Caco-2 (cell line): ENCODE measurements around the gene KCTD2. TPM values are rescaled to one million over a fixed set of nuclear protein-coding genes. Genes with fewer than 3 reads are reported as not detected.
A peak's percentile ranks its signal among the peaks of the same experiment; 100 is the strongest.

ENCODE experiments used
- BruUV-seq: library from RNA; stranded (reverse); fragments of 400-500 nt; replicated peaks from 2 replicates; lab custom pipeline; 2021; lab: Mats Ljungman, UMichigan
- CTCF ChIA-PET: fragments of 300-600 bp; sonication (Branson Sonifier 250); formaldehyde crosslinking; loops from one replicate; lab custom pipeline; 2022; ENCODE audit warnings: antibody characterized with exemption; lab: Charles Lee
- POLR2A ChIA-PET: fragments of 300-600 bp; sonication (Branson Sonifier 250); formaldehyde crosslinking; loops from one replicate; lab custom pipeline; 2022; ENCODE audit warnings: antibody characterized with exemption; lab: Charles Lee
- DNase-seq, 2 experiments: peaks; one replicate each; pipeline versions ENCODE4 v3.0.0 to v3.0.0-alpha.2; 2020 to 2022
- H3K27me3 ChIP-seq: replicated peaks from 2 replicates; pipeline ENCODE4 v1.6.0; 2011; ENCODE audit warnings: low read length; ENCODE audit not compliant: control insufficient read depth, insufficient read depth
- H3K36me3 ChIP-seq: 2 replicates; pipeline ENCODE4 v1.5.1; 2011; ENCODE audit warnings: low read length; ENCODE audit not compliant: control insufficient read depth, insufficient read depth
- H3K4me1 ChIP-seq: fragments of 250-450 bp; sonication (Bioruptor Pico); 2 replicates; pipeline ENCODE4 v1.5.1; 2020; ENCODE audit warnings: mild to moderate bottlenecking
- H3K4me3 ChIP-seq: 2 replicates; pipeline ENCODE4 v1.5.1; 2011; ENCODE audit warnings: low read depth, mild to moderate bottlenecking, control low read depth, low read length
- H3K9me3 ChIP-seq: fragments of 250-450 bp; sonication (Bioruptor Pico); 2 replicates; pipeline ENCODE4 v1.5.1; 2020; ENCODE audit warnings: mild to moderate bottlenecking, moderate library complexity
- H3K27ac Mint-ChIP-seq: one replicate; pipeline ENCODE4 v1.8.0; 2022; ENCODE audit warnings: mixed read lengths; ENCODE audit not compliant: unreplicated experiment
- H3K27me3 Mint-ChIP-seq: one replicate; pipeline ENCODE4 v1.8.0; 2022; ENCODE audit warnings: mixed read lengths; ENCODE audit not compliant: insufficient read depth, unreplicated experiment
- H3K36me3 Mint-ChIP-seq: one replicate; pipeline ENCODE4 v1.8.0; 2022; ENCODE audit warnings: mild to moderate bottlenecking, mixed read lengths; ENCODE audit not compliant: insufficient read depth, unreplicated experiment
- H3K4me1 Mint-ChIP-seq: one replicate; pipeline ENCODE4 v1.8.0; 2022; ENCODE audit warnings: low read depth, mixed read lengths; ENCODE audit not compliant: unreplicated experiment
- H3K4me3 Mint-ChIP-seq: one replicate; pipeline ENCODE4 v1.8.0; 2022; ENCODE audit warnings: mild to moderate bottlenecking, moderate library complexity, mixed read lengths; ENCODE audit not compliant: unreplicated experiment
- H3K9me3 Mint-ChIP-seq: one replicate; pipeline ENCODE4 v1.8.0; 2022; ENCODE audit warnings: mixed read lengths; ENCODE audit not compliant: unreplicated experiment
- CTCF ChIP-seq, 2 experiments: fragments of 200-600 bp in 1 of 2; IDR thresholded peaks; 1 replicate in 1 of 2; 2 replicates in 1 of 2; pipeline versions ENCODE4 v1.5.1 to v1.8.0; 2011 to 2022; ENCODE audit warnings: antibody characterized with exemption in 1 of 2, control low read depth in 1 of 2, inconsistent platforms in 1 of 2, low read depth in 1 of 2, low read length in 1 of 2, mild to moderate bottlenecking in 1 of 2, moderate library complexity in 1 of 2; ENCODE audit not compliant: insufficient read depth in 1 of 2, severe bottlenecking in 1 of 2, unreplicated experiment in 1 of 2
- intact Hi-C: fragments of 100-400 bp; cut with micrococcal nuclease; formaldehyde crosslinking; loops from one replicate; pipeline ENCODE4 v1.10.0; 2022; ENCODE audit not compliant: unreplicated experiment
- total RNA-seq: library from RNA; stranded (reverse); gene quantifications from 2 replicates; pipeline ENCODE4 v1.2.3, GENCODE V29; 2022

KCTD2 gene
- total RNA-seq, 1 experiment from 2014 or later = 28.8 TPM

- H3K27me3 ChIP-seq = no peaks in the 10 kb centered on the region
- no peaks in the 10 kb centered on the region for H3K9me3 ChIP-seq
- ChIA-PET CTCF (interaction anchor here (0.5 to 2.5 kb wide), 36 partner anchors 9 to 291 kb away, joined by 3 to 58 read pairs (median 5); partner anchors contain the start of genes GRB2, JPT1, MIF4GD and NT5C), POLR2A (interaction anchor here (0.5 to 1.2 kb wide), 3 partner anchors 36 to 54 kb away, joined by 3 read pairs; no protein-coding TSS in a partner anchor)
- Mint-ChIP-seq H3K27me3 (no peaks in the 10 kb centered on the region), H3K4me1 (peaks cover 22% of the 10 kb centered on the region), H3K9me3 (no peaks in the 10 kb centered on the region), H3K27ac (peak overlapping the region; percentile 74), H3K36me3 (peaks cover 45% of the 10 kb centered on the region), H3K4me3 (peak overlapping the region; percentile 32)
- H3K36me3 ChIP-seq = no peaks in the 10 kb centered on the region
- peak; percentile 88 to 91 for DNase-seq
- no peak overlapping the region for H3K4me3 ChIP-seq
- peak; percentile 94 to 97 for TF ChIP-seq CTCF (IDR thresholded peaks at IDR 0.05; ENCODE audit: insufficient read depth in 1 of 2, low read depth in 1 of 2, low read length in 1 of 2, severe bottlenecking in 1 of 2, unreplicated experiment in 1 of 2)
- BruUV-seq = no TSS peak
- H3K4me1 ChIP-seq = peaks cover 8% of the 10 kb centered on the region
- intact Hi-C loops = loop anchor here (1.0 kb wide), 4 partner anchors 17 to 124 kb away; partner anchors contain the start of gene NT5C
Measured at GRCh38 chr17:75113798-75114551, 67.0 kb downstream of the KCTD2 start.

- peak overlapping the region; percentile 74 for H3K27ac Mint-ChIP-seq
- intact Hi-C loops = loop anchor here (1.0 kb wide), 4 partner anchors 17 to 124 kb away; partner anchors contain the start of gene NT5C
- TF ChIP-seq CTCF (IDR thresholded peaks at IDR 0.05; ENCODE audit: insufficient read depth in 1 of 2, low read depth in 1 of 2, low read length in 1 of 2, severe bottlenecking in 1 of 2, unreplicated experiment in 1 of 2) = no peak
- POLR2A ChIA-PET = interaction anchor here (0.6 kb wide), 1 partner anchor 36 kb away, joined by 3 read pairs; no protein-coding TSS in a partner anchor
- no peaks in the 10 kb centered on the region for H3K27me3 Mint-ChIP-seq
- H3K4me1 Mint-ChIP-seq = peaks cover 22% of the 10 kb centered on the region
- CTCF ChIA-PET = interaction anchor here (0.6 to 2.5 kb wide), 30 partner anchors 9 to 157 kb away, joined by 3 to 58 read pairs (median 6); partner anchors contain the start of genes JPT1, MIF4GD, NT5C and NUP85
- Histone ChIP-seq H3K36me3 (no peaks in the 10 kb centered on the region), H3K9me3 (no peaks in the 10 kb centered on the region), H3K4me3 (no peak overlapping the region), H3K4me1 (peaks cover 8% of the 10 kb centered on the region), H3K27me3 (no peaks in the 10 kb centered on the region)
- DNase-seq = no peak
- BruUV-seq = no TSS peak
- no peak overlapping the region for H3K4me3 Mint-ChIP-seq
- peaks cover 43% of the 10 kb centered on the region for H3K36me3 Mint-ChIP-seq
- no peaks in the 10 kb centered on the region for H3K9me3 Mint-ChIP-seq
Measured at GRCh38 chr17:75114552-75115314, 67.7 kb downstream of the KCTD2 start.

Other genes starting within 250 kb of the KCTD2 start
- gene GRIN2C, start 187.3 kb upstream of the KCTD2 start, total RNA-seq = 4.8 and 5.2 TPM in 2 replicates
- gene FDXR, start 174.2 kb upstream of the KCTD2 start, total RNA-seq = 19.0 and 20.6 TPM in 2 replicates
- gene FADS6, start 153.6 kb upstream of the KCTD2 start, total RNA-seq = 2.6 and 3.1 TPM in 2 replicates
- 0.48 and 0.77 TPM in 2 replicates for gene USH1G, start 124.0 kb upstream of the KCTD2 start, total RNA-seq
- not detected in 2 replicates for gene OTOP2, start 123.0 kb upstream of the KCTD2 start, total RNA-seq
- gene OTOP3, start 111.3 kb upstream of the KCTD2 start, total RNA-seq = not detected in 2 replicates
- gene HID1, start 74.5 kb upstream of the KCTD2 start, total RNA-seq = 29.8 and 30.4 TPM in 2 replicates
- gene CDR2L, start 59.6 kb upstream of the KCTD2 start, total RNA-seq = 30.9 and 31.6 TPM in 2 replicates
- 61.0 and 61.8 TPM in 2 replicates for gene MRPL58, start 34.6 kb upstream of the KCTD2 start, total RNA-seq
- 316 and 326 TPM in 2 replicates for gene ATP5PD, start 256 bp upstream of the KCTD2 start, total RNA-seq
- gene SLC16A5, start 40.7 kb downstream of the KCTD2 start, total RNA-seq = 27.7 and 33.8 TPM in 2 replicates
- 23.6 and 26.0 TPM in 2 replicates for gene ARMC7, start 62.7 kb downstream of the KCTD2 start, total RNA-seq
- 59.3 and 68.4 TPM in 2 replicates for gene NT5C, start 84.5 kb downstream of the KCTD2 start, total RNA-seq
- gene JPT1, start 107.3 kb downstream of the KCTD2 start, total RNA-seq = 210 and 244 TPM in 2 replicates
- 675 and 693 TPM in 2 replicates for gene SUMO2, start 135.7 kb downstream of the KCTD2 start, total RNA-seq
- gene NUP85, start 158.5 kb downstream of the KCTD2 start, total RNA-seq = 119 and 142 TPM in 2 replicates
- 90.2 and 94.4 TPM in 2 replicates for gene GGA3, start 214.4 kb downstream of the KCTD2 start, total RNA-seq
- gene MRPS7, start 214.7 kb downstream of the KCTD2 start, total RNA-seq = 123 and 125 TPM in 2 replicates
- 27.0 and 27.3 TPM in 2 replicates for gene MIF4GD, start 224.0 kb downstream of the KCTD2 start, total RNA-seq
- gene SLC25A19, start 242.2 kb downstream of the KCTD2 start, total RNA-seq = 29.8 and 33.6 TPM in 2 replicates